Loucy (cell line): Measurements from ENCODE around the gene CCDC171.

Experiments
- H2AFZ ChIP-seq: fragments of 200-600 bp; sonication (generic); 2 replicates; pipeline ENCODE4 v1.6.0; 2016; ENCODE audit warnings: antibody characterized with exemption, mild to moderate bottlenecking, low read length, moderate library complexity
- H3F3A ChIP-seq: fragments of 200-600 bp; 2 replicates; pipeline ENCODE4 v1.6.0; 2016; ENCODE audit warnings: antibody characterized with exemption, low read depth, mild to moderate bottlenecking
- H3K27me3 ChIP-seq: fragments of 200-600 bp; sonication (generic); 2 replicates; pipeline ENCODE4 v1.6.1; 2014; ENCODE audit warnings: low read length, mild to moderate bottlenecking; ENCODE audit not compliant: insufficient read depth, poor library complexity, severe bottlenecking
- H3K36me3 ChIP-seq: fragments of 200-600 bp; sonication (generic); 2 replicates; pipeline ENCODE4 v1.6.1; 2016; ENCODE audit warnings: low read length; ENCODE audit not compliant: insufficient read depth
- H3K4me1 ChIP-seq: fragments of 200-600 bp; sonication (generic); 2 replicates; pipeline ENCODE4 v1.5.1; 2014; ENCODE audit warnings: low read length, mild to moderate bottlenecking; ENCODE audit not compliant: insufficient read depth, poor library complexity, severe bottlenecking
- H3K4me2 ChIP-seq: fragments of 200-600 bp; sonication (generic); 2 replicates; pipeline ENCODE4 v1.6.0; 2014; ENCODE audit warnings: antibody characterized with exemption, low read length, low read depth, mild to moderate bottlenecking; ENCODE audit not compliant: poor library complexity, severe bottlenecking
- H3K4me3 ChIP-seq: fragments of 200-600 bp; sonication (generic); 2 replicates; pipeline ENCODE4 v1.5.1; 2014; ENCODE audit warnings: low read length, mild to moderate bottlenecking, mixed read lengths; ENCODE audit not compliant: poor library complexity, severe bottlenecking
- H3K79me2 ChIP-seq: fragments of 200-600 bp; sonication (generic); 2 replicates; pipeline ENCODE4 v1.6.1; 2014; ENCODE audit warnings: low read length; ENCODE audit not compliant: insufficient read depth
- H3K9ac ChIP-seq: fragments of 200-600 bp; sonication (generic); 2 replicates; pipeline ENCODE4 v1.6.0; 2014; ENCODE audit warnings: mild to moderate bottlenecking, low read depth, low read length, moderate library complexity; ENCODE audit not compliant: poor library complexity, severe bottlenecking
- H3K9me2 ChIP-seq: fragments of 200-600 bp; sonication (generic); replicated peaks from 2 replicates; pipeline ENCODE4 v1.6.1; 2016; ENCODE audit warnings: low read depth, low read length, mixed read lengths
- H3K9me3 ChIP-seq: fragments of 200-600 bp; sonication (generic); 2 replicates; pipeline ENCODE4 v1.6.1; 2014; ENCODE audit warnings: mild to moderate bottlenecking, antibody characterized with exemption, low read length, low read depth; ENCODE audit not compliant: insufficient read depth
- H4K20me1 ChIP-seq: fragments of 200-600 bp; sonication (generic); 2 replicates; pipeline ENCODE4 v1.6.0; 2014; ENCODE audit warnings: antibody characterized with exemption, low read length, mild to moderate bottlenecking; ENCODE audit not compliant: insufficient read depth, poor library complexity, severe bottlenecking
- EZH2phosphoT487 ChIP-seq: fragments of 200-600 bp; IDR thresholded peaks from 2 replicates; pipeline ENCODE4 v1.6.1; 2018; ENCODE audit warnings: antibody characterized with exemption, mild to moderate bottlenecking, moderate library complexity, borderline replicate concordance
- TF ChIP-seq, protein P1 (sequence below): fragments of 200-600 bp; sonication (generic); conservative IDR thresholded peaks from 2 replicates; pipeline ENCODE4 v1.5.1; 2014; ENCODE audit warnings: mild to moderate bottlenecking, antibody characterized with exemption, low read length

CCDC171 gene

GRCh38 chr9:15717290-15717967 is 164.6 kb downstream of the CCDC171 start:
- Histone ChIP-seq H3K4me1 (no peaks in the 10 kb centered on the region), H3K79me2 (no peaks in the 10 kb centered on the region), H3K36me3 (peaks cover 12% of the 10 kb centered on the region; the same call in 1 of the 2 replicates), H3F3A (no peaks in the 10 kb centered on the region), H3K9me2 (no peaks in the 10 kb centered on the region), H3K27me3 (no peaks in the 10 kb centered on the region), H3K9me3 (no peaks in the 10 kb centered on the region), H4K20me1 (no peaks in the 10 kb centered on the region), H2AFZ (no peak overlapping the region), H3K9ac (no peak overlapping the region), H3K4me2 (no peak overlapping the region), H3K4me3 (no peak overlapping the region)
- TF ChIP-seq, protein P1, sequence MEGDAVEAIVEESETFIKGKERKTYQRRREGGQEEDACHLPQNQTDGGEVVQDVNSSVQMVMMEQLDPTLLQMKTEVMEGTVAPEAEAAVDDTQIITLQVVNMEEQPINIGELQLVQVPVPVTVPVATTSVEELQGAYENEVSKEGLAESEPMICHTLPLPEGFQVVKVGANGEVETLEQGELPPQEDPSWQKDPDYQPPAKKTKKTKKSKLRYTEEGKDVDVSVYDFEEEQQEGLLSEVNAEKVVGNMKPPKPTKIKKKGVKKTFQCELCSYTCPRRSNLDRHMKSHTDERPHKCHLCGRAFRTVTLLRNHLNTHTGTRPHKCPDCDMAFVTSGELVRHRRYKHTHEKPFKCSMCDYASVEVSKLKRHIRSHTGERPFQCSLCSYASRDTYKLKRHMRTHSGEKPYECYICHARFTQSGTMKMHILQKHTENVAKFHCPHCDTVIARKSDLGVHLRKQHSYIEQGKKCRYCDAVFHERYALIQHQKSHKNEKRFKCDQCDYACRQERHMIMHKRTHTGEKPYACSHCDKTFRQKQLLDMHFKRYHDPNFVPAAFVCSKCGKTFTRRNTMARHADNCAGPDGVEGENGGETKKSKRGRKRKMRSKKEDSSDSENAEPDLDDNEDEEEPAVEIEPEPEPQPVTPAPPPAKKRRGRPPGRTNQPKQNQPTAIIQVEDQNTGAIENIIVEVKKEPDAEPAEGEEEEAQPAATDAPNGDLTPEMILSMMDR: no peak
- TF ChIP-seq EZH2phosphoT487: no peak

- no peaks in the 10 kb centered on the region for H3F3A ChIP-seq
- no peak overlapping the region for H3K4me3 ChIP-seq
- peaks cover 21% of the 10 kb centered on the region; the same call in 1 of the 2 replicates for H3K36me3 ChIP-seq
- H4K20me1 ChIP-seq: no peaks in the 10 kb centered on the region
- H3K4me2 ChIP-seq: no peak overlapping the region
- H2AFZ ChIP-seq: no peak overlapping the region
- no peaks in the 10 kb centered on the region for H3K79me2 ChIP-seq
- TF ChIP-seq EZH2phosphoT487: no peak
- TF ChIP-seq, protein P1: no peak
- no peaks in the 10 kb centered on the region for H3K27me3 ChIP-seq
- no peaks in the 10 kb centered on the region for H3K9me3 ChIP-seq
- no peaks in the 10 kb centered on the region for H3K9me2 ChIP-seq
- H3K9ac ChIP-seq: no peak overlapping the region
- no peaks in the 10 kb centered on the region for H3K4me1 ChIP-seq
Observed at GRCh38 chr9:15718423-15718822, 165.6 kb downstream of the CCDC171 start.

GRCh38 chr9:15720861-15721260 is 168.0 kb downstream of the CCDC171 start:
- Histone ChIP-seq H3K9me2 (no peaks in the 10 kb centered on the region), H3K9me3 (no peaks in the 10 kb centered on the region), H3K9ac (no peak overlapping the region), H3K79me2 (no peaks in the 10 kb centered on the region), H3K4me3 (no peak overlapping the region), H4K20me1 (no peaks in the 10 kb centered on the region), H3F3A (no peaks in the 10 kb centered on the region), H3K27me3 (no peaks in the 10 kb centered on the region), H3K4me2 (no peak overlapping the region), H2AFZ (no peak overlapping the region), H3K36me3 (peaks cover 21% of the 10 kb centered on the region; the same call in 1 of the 2 replicates), H3K4me1 (no peaks in the 10 kb centered on the region)
- no peak for TF ChIP-seq EZH2phosphoT487
- TF ChIP-seq, protein P1: no peak
